Fibroblast of the aortic adventitia (primary cell): Measurements from ENCODE around the gene USP17L24. TPM values are rescaled to one million over a fixed set of nuclear protein-coding genes. Genes with fewer than 3 reads are reported as not detected.
"Not testable (repeated sequence)": the region's sequence is repeated elsewhere in the genome, so short reads cannot be mapped to it uniquely, and the experiment has no call there.

ENCODE experiments used
- DNase-seq: peaks from one replicate; pipeline ENCODE4 v3.0.0-alpha.2; 2010; ENCODE audit warnings: low read depth
- H3K4me3 ChIP-seq: 2 replicates; pipeline ENCODE4 v1.5.1; 2011; ENCODE audit warnings: low read depth, mild to moderate bottlenecking, control low read depth, low read length, moderate library complexity
- total RNA-seq: library from RNA; depleted of rRNA; stranded (reverse); fragments of >200 nt; gene quantifications from 2 replicates; pipeline ENCODE4 v1.2.3, GENCODE V29; 2012; ENCODE audit warnings: low replicate concordance

USP17L24 gene, protein sequence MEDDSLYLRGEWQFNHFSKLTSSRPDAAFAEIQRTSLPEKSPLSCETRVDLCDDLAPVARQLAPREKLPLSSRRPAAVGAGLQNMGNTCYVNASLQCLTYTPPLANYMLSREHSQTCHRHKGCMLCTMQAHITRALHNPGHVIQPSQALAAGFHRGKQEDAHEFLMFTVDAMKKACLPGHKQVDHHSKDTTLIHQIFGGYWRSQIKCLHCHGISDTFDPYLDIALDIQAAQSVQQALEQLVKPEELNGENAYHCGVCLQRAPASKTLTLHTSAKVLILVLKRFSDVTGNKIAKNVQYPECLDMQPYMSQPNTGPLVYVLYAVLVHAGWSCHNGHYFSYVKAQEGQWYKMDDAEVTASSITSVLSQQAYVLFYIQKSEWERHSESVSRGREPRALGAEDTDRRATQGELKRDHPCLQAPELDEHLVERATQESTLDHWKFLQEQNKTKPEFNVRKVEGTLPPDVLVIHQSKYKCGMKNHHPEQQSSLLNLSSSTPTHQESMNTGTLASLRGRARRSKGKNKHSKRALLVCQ
- total RNA-seq: not detected in 2 replicates

GRCh38 chr4:9324865-9325264 is at the start of gene USP17L24:
TSS of gene USP17L24 (plus strand) at chr4:9325165. CDS start at chr4:9325165, 0 bp downstream.
- not testable (repeated sequence) for H3K4me3 ChIP-seq, DNase-seq

DNA sequence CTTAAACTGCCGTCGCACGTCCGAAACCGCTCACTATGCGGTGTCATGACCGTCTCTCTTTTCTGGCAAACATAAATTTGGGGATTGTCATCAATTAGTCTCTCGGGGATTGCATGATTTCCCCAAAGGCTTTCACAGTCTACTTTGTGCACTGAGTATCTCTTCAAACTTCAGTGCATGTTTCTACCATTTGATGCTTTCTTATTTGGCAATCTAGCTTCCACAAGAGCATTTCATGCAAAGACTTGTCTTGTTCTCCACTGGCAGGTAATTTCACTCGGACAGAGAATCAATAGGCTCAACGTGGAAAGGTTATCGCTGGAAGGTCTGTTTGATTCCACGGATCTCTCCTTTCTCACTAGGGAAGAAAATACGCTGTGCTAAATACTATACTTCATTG is 774 bp upstream of the USP17L24 start:
- H3K4me3 ChIP-seq, DNase-seq: not testable (repeated sequence)

DNA sequence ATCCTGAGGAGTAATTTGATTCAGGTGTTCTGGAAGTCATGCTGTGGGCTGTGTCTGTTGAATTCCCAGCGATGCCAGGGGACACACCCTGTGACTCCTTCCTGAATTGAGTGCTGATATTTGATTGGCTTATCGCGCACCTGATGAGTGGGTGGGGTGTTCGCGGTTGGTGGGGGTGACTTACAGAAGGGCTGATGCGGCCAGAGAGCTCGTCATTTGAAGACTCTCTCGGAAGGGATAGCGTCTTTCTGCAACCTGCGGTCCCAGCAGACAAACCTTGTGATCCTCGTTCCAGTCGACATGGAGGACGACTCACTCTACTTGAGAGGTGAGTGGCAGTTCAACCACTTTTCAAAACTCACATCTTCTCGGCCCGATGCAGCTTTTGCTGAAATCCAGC is 4.6 kb downstream of the USP17L24 start, which contains the start of gene USP17L25:
Gene USP17L25, plus strand, starts transcription at position 301 of the 400 bp plus-strand sequence. Its CDS starts 0 bp downstream, at position 301.
- not testable (repeated sequence) for DNase-seq, H3K4me3 ChIP-seq

DNA sequence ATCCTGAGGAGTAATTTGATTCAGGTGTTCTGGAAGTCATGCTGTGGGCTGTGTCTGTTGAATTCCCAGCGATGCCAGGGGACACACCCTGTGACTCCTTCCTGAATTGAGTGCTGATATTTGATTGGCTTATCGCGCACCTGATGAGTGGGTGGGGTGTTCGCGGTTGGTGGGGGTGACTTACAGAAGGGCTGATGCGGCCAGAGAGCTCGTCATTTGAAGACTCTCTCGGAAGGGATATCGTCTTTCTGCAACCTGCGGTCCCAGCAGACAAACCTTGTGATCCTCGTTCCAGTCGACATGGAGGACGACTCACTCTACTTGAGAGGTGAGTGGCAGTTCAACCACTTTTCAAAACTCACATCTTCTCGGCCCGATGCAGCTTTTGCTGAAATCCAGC is 9.4 kb downstream of the USP17L24 start, which contains the start of gene USP17L26:
Gene USP17L26, plus strand, starts transcription at position 301 of the 400 bp plus-strand sequence. Its CDS starts 0 bp downstream, at position 301.
- not testable (repeated sequence) for DNase-seq, H3K4me3 ChIP-seq

- not testable (repeated sequence) for DNase-seq, H3K4me3 ChIP-seq
Measured at GRCh38 chr4:9339103-9339502, 14.1 kb downstream of the USP17L24 start, which contains the start of gene USP17L5. TSS of gene USP17L5 (plus strand) at chr4:9339403. CDS start at chr4:9339403, 0 bp downstream.

- H3K4me3 ChIP-seq, DNase-seq: not testable (repeated sequence)
Measured at GRCh38 chr4:9343848-9344247, 18.9 kb downstream of the USP17L24 start, which contains the start of gene USP17L27. TSS of gene USP17L27 (plus strand) at chr4:9344148. CDS start at chr4:9344148, 0 bp downstream.

- DNase-seq, H3K4me3 ChIP-seq: not testable (repeated sequence)
Measured at GRCh38 chr4:9348593-9348992, 23.6 kb downstream of the USP17L24 start, which contains the start of gene USP17L28. TSS of gene USP17L28 (plus strand) at chr4:9348893. CDS start at chr4:9348893, 0 bp downstream.

DNA sequence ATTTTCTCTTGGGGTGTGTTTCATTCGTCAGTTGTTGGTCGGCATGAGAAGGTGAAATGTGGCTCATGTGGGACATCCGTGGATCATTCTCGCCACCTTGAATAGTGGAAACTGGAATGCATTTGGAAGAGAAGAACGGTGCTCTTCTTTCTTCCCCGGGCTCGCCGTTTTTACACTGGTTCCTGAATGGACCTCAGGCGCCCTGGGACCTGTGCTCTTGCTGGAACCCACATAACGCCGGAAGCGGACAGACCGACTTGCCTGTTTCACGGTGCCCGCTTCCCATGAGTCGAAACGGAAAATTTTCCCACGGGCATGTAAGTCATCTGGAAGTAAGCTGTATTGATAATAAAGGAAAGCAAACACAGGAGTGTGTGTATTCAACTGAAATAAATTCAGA is 25.9 kb downstream of the USP17L24 start:
- DNase-seq: not testable (repeated sequence)

GRCh38 chr4:9353338-9353737 is 28.4 kb downstream of the USP17L24 start, which contains the start of gene USP17L29:
TSS of gene USP17L29 (plus strand) at chr4:9353638. CDS start at chr4:9353638, 0 bp downstream.
- H3K4me3 ChIP-seq: not testable (repeated sequence)

More for the DNA sequence above, 25.9 kb downstream of the USP17L24 start:
- not testable (repeated sequence) for H3K4me3 ChIP-seq

GRCh38 chr4:9362829-9363228 is 37.9 kb downstream of the USP17L24 start, which contains the start of gene USP17L30:
TSS of gene USP17L30 (plus strand) at chr4:9363129. CDS start at chr4:9363129, 0 bp downstream.
- not testable (repeated sequence) for DNase-seq, H3K4me3 ChIP-seq

More at GRCh38 chr4:9353338-9353737, 28.4 kb downstream of the USP17L24 start, which contains the start of gene USP17L29:
- not testable (repeated sequence) for DNase-seq

Other genes starting within 250 kb of the USP17L24 start
- not detected in 2 replicates for gene FAM90A26, start 154.8 kb upstream of the USP17L24 start, total RNA-seq
- not detected in 2 replicates for gene USP17L10, start 114.5 kb upstream of the USP17L24 start, total RNA-seq
- gene USP17L11, start 109.8 kb upstream of the USP17L24 start, total RNA-seq: not detected in 2 replicates
- gene USP17L12, start 105.0 kb upstream of the USP17L24 start, total RNA-seq: not detected in 2 replicates
- gene USP17L13, start 100.3 kb upstream of the USP17L24 start, total RNA-seq: not detected in 2 replicates
- gene USP17L15, start 90.8 kb upstream of the USP17L24 start, total RNA-seq: not detected in 2 replicates
- not detected in 2 replicates for gene USP17L17, start 81.3 kb upstream of the USP17L24 start, total RNA-seq
- not detected in 2 replicates for gene USP17L18, start 76.5 kb upstream of the USP17L24 start, total RNA-seq
- gene USP17L19, start 71.8 kb upstream of the USP17L24 start, total RNA-seq: not detected in 2 replicates
- gene USP17L20, start 67.0 kb upstream of the USP17L24 start, total RNA-seq: not detected in 2 replicates
- gene USP17L21, start 62.3 kb upstream of the USP17L24 start, total RNA-seq: not detected in 2 replicates
- gene USP17L22, start 57.5 kb upstream of the USP17L24 start, total RNA-seq: not detected in 2 replicates
- not detected in 2 replicates for gene USP17L25, start 4.7 kb downstream of the USP17L24 start, total RNA-seq
- gene USP17L26, start 9.5 kb downstream of the USP17L24 start, total RNA-seq: not detected in 2 replicates
- not detected in 2 replicates for gene USP17L5, start 14.2 kb downstream of the USP17L24 start, total RNA-seq
- gene USP17L27, start 19.0 kb downstream of the USP17L24 start, total RNA-seq: not detected in 2 replicates
- gene USP17L28, start 23.7 kb downstream of the USP17L24 start, total RNA-seq: not detected in 2 replicates
- gene USP17L29, start 28.5 kb downstream of the USP17L24 start, total RNA-seq: not detected in 2 replicates
- not detected in 2 replicates for gene USP17L30, start 38.0 kb downstream of the USP17L24 start, total RNA-seq
- gene DEFB131A, start 119.2 kb downstream of the USP17L24 start, total RNA-seq: not detected in 2 replicates